ENCODE results near the gene BHLHE23. TPM values are rescaled to one million over a fixed set of nuclear protein-coding genes. Genes with fewer than 3 reads are reported as not detected.

BHLHE23 gene
- total RNA-seq, 1 donor from 2014 or later = not detected

DNA sequence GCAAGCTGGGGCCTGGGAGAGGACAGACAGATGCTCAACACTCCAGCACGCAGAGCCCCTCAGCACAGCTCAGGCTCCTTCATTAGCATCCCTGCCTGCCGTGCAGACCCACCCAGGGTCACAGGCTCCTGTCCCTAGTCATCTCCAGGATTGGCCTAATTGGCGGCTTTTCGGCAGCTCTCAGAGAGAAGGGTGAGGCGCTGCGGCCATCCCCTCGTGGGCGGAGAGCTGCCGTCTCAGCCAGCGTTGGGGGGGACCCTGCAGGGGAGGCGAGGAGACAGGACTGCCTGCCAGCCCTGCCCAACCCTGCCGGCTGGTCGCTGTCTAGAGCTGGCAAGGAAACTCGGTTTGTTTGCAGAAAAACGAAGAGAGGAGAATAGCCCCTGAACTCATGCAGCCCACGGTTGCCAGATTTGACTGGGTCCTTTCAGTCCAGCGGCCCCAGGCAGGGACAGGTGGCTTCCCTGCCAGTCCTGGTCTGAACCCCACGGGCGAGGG lies 26.8 kb downstream of the BHLHE23 start:
- intact Hi-C loops (cut with DNase I) = no loop called here
- no peak for DNase-seq (ENCODE audit: low spot score)

DNA sequence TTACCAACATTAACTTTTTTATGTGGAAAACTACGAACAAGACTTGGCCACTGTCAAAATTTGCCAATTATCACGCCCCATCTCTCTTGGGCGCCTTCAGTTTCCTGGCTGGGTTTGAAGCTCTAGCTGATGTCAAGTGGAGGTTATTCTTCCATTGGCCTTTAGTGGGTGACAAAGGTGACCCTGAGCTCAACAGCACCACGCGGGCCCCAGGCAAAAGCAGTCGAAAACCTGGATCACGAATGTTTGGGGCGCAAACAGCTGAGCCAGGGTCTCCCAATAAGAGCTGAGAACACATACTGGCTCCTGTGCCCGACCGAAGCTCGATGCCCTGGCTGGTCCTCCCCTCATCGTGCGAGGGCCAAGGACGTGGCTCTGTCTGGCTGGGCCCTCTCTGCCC lies 27.5 kb downstream of the BHLHE23 start:
- intact Hi-C loops (cut with DNase I) = no loop called here
- DNase-seq (ENCODE audit: low spot score) = no peak

DNA sequence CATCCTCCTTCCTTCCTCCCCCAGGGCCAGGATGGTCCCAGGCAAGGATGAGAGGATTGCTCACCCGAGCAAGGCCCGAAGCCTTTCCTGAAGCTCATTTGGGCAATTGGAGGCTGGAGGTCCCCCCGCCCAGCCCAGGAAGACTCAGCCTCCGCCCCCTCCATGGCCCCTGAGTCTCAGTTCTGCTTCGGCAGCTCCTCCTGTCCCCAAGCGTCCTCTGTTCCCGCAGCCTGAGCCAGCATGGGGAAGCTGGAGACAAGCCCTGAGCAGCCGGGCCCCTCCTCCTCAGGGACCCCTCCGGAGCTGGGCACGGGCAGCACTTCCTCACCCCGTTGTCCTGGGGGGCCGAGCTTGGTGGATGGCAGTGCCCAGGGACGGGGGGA lies 28.2 kb downstream of the BHLHE23 start:
- intact Hi-C loops (cut with DNase I) = no loop called here
- no peak for DNase-seq (ENCODE audit: low spot score)

DNA sequence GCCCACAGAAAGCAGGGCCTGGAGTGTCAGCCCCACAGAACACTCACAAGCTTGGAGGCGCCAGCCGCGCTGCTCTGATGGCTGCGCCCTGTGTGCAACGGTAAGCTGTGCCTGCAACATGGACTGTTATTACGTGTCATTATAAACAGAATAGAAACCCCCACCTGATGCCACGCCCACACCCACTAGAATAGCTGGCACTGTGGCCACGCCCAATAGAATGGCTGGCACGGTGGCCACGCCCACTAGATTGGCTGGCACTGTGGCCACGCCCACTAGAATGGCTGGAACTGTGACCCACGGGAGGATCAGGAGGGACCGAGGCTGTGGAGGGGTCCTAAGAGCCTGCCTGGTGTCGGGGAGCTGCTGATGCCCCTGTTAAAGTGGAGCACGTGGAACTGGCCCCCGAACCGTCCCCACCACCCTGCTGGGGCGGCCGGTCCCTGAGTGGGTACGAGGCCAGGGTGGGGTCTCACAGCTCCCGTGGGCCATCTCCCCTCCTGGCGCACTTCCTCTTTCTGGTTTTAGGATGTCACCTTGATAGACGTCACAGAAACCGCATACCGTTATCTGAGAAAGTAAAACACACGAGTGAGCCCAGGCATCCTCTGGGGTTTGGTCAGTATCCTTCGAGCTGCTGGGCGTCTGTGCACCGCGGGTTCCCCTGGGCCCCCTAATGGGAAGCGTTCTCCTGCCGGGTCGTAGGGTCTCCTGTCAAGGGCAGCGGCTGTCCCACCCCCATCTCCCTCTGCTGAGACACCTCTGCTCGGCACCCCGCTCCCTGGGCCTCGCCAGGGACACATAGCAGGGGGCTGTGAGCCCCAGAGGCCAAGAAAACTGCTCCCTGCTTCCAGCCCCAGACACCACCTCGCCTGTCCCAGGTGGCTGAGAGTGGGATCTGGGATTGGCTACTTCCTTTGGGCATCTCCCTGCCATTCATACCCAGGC lies 28.9 kb downstream of the BHLHE23 start:
- no peak for DNase-seq (ENCODE audit: low spot score)
- intact Hi-C loops (cut with DNase I) = no loop called here

DNA sequence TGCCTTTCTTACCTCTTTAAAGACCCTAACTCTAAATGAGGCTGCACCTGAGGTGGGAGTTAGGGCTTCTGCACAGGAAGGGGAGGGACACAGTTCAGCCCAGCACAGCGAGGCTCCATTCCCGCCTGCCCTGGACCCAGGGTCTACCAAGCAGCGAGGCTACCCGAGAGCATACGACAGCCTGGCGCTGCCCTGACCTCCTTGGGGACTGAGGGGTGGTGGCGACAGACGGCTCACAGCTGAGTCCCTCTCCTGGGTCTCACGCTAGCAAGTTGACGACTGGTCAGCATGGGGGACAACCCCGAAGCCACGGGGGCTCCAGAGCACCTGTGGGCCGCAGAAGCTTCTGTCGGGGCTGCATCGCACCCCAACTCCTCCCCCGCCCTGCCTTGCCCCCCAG lies 29.9 kb downstream of the BHLHE23 start:
- no peak for DNase-seq (ENCODE audit: low spot score)
- intact Hi-C loops (cut with DNase I) = no loop called here

DNA sequence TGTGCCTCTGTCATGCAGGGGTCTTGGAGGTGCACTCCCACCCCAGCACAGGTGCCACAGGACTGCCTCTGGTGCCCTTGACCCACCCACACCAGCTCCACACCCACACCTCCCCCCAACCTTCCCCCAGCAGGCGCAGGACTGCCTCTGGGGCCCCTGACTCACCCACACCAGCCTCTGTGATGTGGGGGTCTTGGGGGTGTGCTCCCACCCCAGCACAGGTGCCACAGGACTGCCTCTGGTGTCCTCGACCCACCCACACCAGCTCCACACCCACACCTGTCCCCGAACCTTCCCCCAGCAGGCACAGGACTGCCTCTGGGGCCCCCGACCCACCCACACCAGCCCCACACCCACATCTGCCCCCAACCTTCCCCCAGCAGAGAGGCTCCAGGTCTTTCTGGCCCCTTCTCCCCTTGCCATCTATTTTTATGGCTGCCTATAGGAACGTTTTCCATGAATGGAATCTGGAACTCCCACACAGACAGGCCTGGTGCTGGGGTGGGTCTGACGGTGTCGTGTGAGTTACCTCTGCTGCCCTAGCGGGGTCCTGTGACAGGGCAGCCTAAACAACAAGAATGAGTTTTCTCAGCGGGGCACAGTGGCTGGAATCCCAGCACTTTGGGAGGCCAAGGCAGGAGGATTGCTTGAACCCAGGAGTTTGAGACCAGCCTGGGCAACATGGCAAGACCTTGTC lies 30.8 kb downstream of the BHLHE23 start:
- no peak for DNase-seq (ENCODE audit: low spot score)
- intact Hi-C loops (cut with DNase I) = no loop called here

DNA sequence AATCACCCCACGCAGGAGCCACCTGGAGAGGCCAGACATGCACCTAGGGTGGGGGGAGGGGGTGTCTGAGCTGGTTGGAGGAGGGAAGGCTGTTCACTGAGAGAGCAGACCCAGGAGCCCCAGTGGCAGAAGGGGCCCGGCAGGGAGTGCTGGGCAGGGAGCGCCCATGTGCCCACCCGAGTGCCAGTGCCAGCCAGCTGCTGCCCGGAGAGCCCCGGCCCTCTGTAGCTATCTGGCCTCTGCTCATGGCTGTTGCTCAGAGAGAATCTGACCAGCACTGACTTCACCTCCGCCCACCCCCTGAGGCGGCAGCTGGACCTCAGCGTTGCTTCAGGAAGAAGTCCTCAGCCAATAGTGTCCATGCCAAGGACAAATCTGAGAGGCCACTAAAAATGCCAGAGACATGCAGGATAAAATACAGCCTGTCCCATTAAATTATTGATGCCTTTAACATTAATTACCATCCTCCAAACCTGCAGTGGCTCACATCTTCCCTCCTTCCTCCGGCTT lies 31.5 kb downstream of the BHLHE23 start:
- intact Hi-C loops (cut with DNase I) = no loop called here
- no peak for DNase-seq (ENCODE audit: low spot score)

DNA sequence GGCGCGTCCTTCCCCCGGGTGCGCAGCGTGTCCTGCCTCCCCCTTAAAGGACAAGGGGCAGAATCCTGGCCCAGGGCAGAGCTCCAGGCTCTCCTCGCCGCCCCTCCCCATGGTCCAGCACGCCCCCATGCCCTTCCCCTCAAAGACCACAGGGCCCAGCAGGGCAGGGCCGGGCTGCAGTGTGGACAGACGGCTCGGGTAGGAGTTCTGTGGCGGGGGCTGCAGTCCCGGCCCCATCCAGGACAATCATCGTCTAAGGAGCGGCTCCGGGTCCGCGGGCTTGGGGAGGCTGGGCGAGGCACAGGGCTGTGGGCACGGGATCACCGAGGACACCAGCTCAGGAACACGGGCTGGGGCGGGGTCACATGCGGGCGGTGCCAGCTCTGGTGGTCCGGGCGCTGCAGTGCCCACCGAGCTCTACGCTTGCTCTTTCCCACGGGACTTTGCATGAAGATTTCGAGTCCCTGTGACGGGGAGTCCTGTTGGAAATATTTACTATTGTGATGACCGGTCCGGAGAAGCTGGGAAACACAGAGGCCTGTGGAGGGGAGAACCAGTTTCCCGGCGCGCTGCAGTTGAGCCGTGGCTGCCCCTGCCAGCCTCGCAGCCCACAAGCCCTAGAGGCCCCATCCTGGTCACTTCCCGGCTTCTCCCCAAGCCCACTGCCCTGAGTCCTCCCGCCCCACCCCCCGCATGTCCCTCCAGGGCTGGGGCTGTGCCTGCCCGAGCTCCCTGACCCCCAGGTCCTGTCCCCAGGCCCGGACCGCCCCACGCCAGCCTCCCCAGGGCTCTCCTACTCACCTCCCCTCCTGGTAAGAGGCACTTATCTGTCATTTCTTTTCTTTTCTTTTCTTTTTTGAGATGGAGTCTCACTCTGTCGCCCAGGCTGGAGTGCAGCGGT lies 33.7 kb downstream of the BHLHE23 start:
- no peak for DNase-seq (ENCODE audit: low spot score)
- intact Hi-C loops (cut with DNase I) = loop anchor here (2.0 kb wide), 1 partner anchor 36 kb away; no protein-coding TSS in a partner anchor

DNA sequence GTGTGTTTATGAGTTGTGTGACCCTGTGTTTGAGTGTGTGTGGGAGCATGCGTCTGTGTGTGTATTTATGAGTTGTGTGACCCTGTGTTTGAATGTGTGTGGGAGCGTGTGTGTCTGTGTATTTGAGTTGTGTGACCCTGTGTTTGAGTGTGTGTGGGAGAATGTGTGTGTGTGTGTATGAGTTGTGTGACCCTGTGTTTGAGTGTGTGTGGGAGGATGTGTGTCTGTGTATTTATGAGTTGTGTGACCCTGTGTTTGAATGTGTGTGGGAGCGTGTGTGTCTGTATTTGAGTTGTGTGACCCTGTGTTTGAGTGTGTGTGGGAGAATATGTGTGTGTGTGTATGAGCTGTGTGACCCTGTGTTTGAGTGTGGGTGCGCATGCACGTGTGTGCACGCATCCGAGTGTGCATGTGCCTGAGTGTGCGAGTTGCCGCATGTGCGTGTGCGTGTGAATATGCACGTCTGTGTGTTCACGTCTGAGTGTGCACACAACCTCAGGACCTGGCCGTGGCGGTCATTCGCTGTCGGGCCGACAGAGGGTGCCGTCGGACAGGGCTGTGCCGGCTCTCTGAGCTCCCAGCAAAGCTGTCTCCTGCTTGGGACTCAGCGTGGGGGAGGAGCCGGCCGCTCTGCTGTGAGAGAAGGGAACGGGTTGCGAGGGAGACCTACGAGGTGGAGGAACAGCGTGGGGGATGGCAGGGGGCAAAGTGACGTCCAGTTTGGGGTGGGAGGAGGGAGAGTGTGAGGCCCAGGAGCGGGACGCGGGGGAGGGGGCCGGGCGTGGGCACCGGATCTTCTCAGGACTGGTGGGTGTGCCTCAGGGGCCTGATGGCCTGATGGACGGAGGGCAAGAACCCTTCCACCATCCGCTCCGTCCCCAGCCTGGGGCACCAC lies 34.6 kb downstream of the BHLHE23 start:
- intact Hi-C loops (cut with DNase I) = loop anchor here (2.0 kb wide), 1 partner anchor 37 kb away; no protein-coding TSS in a partner anchor
- DNase-seq (ENCODE audit: low spot score) = peak; percentile 88

DNA sequence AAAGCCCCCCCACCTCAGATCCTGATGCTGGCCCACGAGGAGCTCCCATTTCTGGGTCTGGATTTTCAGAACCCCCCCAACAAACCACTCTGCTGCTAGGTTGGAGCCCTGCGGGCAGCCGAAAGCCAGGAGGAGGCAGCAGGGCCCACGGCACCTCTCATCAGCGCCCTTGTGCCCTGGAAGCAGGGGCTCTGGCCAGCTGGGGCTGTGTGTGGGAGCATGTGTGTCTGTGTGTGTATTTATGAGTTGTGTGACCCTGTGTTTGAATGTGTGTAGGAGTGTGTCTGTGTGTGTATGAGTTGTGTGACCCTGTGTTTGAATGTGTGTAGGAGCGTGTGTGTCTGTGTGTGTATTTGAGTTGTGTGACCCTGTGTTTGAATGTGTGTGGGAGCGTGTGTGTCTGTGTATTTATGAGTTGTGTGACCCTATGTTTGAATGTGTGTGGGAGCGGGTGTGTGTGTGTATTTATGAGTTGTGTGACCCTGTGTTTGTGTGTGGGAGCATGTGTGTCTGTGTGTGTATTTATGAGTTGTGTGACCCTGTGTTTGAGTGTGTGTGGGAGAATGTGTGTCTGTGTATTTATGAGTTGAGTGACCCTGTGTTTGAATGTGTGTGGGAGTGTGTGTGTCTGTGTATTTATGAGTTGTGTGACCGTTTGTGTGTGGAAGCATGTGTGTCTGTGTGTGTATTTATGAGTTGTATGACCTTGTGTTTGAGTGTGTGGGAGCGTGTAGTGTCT lies 35.4 kb downstream of the BHLHE23 start:
- no peak for DNase-seq (ENCODE audit: low spot score)
- intact Hi-C loops (cut with DNase I) = no loop called here

DNA sequence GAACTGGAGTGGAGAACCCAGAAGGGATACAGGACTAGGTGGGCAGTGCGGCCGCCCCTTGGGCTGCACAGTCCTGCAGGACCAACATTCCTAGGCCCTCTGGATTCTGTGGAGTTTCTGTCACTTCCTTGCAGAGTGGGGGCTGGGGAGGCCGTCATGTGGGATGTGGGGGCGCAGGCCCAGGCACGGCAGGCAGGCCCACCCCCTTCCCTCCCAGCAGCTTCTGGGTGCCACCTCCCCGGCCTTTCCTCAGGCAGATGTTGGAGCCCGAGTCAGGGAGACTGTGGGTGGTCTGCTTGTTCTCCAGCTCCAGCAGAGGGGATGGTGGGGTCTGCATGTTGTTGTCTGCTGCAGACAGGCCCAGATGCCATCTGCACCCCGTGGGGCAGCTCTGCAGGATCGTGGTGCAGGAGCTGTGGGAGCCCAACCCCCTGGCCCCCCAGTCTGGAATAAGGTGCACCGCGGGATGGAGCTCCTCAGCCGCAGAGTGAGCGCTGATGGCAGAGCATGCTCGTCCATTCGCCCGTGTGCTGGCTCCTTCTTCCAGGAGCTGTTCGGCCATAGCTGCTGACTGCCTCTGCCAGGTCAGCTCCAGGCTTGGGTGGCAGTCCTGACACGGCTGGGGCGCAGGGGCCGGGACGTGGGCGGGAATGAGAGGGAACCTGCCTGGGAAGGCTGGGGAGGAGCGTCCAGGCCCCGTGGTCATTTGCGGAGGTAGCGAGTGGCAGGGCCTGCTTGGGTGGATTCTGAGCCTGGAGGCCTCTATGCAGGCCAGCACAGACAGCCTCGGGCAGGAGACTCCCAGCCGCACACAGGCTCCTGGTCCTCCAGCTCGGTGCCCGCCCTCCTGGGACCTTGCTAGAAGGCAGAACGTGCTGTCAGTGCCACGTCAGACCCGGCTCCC lies 36.2 kb downstream of the BHLHE23 start:
- intact Hi-C loops (cut with DNase I) = no loop called here
- DNase-seq (ENCODE audit: low spot score) = no peak

DNA sequence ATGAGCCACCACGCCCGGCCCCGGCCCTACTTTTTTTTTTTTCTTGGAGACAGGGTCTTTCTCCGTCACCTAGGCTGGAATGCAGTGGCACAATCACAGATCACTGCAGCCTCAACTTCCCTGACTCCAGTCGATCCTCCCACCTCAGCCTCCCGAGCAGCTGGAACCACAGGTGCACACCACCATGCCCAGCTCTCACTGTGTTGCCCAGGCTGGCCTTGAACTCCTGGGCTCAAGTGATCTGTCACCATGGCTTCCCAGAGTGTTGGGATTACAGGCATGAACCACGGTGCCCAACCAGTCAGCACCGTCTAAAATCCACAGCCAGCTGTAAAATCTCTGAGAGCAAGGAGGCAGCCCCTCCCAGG lies 36.8 kb downstream of the BHLHE23 start:
- intact Hi-C loops (cut with DNase I) = no loop called here
- no peak for DNase-seq (ENCODE audit: low spot score)

DNA sequence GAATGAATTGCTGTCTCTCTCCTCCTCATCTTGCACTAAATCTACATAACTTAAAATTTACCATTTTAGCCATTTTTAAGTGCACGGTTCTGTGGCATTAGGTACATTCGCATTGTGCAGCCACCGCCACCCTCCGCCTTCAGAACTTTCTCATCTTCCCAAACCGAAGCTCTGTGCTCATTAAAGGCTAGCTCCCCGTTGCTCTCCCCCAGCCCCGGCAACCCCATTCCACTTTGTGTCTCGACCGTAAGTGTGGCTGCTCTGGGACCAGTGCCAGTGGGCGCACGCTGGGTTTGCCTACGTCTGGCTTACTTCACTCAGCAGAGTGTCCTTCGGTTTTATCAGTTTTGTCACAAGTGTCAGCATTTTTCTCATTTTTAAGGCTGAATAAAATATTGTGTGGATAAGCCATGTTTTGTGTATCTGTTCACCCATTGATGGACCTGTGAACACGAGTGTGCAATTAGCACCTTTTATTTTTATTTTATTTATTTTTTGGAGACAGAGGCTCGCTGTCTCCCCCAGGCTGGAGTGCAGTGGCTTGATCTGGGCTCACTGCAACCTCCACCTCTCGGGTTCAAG lies 37.5 kb downstream of the BHLHE23 start:
- DNase-seq (ENCODE audit: low spot score) = no peak
- intact Hi-C loops (cut with DNase I) = no loop called here

DNA sequence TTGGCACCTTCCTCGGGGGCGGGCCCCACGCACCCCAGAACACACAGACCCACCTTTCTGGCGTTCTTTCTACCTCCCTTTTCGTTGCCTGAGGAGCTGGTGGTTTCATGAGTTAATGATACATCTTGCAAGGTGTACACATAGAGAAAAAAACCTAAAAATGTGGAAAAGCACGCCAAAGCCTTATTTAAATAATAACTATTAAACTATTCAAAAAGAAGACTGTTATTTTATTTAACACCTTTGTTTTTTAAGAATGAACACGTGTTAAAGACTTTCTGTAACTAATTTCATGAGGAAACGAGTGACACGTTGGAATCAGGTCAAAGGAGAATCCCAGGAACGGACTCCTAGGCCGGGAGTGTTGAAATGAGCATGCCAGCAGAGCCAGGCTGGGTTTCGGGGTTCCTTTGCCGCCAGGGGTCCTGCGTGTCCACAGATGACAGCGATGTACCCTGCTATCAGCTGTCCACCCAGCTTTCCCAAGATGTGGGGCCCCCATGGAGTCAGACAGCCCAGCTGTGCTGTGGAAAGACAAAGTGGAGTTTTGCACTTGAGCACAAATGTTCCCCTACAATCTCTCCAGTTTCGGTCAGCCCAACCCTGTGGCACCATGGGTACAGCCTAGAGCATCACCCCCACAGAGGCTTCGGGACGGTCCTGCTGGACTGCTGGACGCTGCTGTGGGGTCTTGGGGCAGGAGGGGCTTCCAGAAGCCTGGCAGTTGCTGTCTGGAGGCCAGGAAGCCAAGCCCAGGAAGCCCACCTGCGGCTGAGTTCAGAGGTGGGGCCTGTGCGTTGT lies 38.2 kb downstream of the BHLHE23 start:
- intact Hi-C loops (cut with DNase I) = no loop called here
- no peak for DNase-seq (ENCODE audit: low spot score)

DNA sequence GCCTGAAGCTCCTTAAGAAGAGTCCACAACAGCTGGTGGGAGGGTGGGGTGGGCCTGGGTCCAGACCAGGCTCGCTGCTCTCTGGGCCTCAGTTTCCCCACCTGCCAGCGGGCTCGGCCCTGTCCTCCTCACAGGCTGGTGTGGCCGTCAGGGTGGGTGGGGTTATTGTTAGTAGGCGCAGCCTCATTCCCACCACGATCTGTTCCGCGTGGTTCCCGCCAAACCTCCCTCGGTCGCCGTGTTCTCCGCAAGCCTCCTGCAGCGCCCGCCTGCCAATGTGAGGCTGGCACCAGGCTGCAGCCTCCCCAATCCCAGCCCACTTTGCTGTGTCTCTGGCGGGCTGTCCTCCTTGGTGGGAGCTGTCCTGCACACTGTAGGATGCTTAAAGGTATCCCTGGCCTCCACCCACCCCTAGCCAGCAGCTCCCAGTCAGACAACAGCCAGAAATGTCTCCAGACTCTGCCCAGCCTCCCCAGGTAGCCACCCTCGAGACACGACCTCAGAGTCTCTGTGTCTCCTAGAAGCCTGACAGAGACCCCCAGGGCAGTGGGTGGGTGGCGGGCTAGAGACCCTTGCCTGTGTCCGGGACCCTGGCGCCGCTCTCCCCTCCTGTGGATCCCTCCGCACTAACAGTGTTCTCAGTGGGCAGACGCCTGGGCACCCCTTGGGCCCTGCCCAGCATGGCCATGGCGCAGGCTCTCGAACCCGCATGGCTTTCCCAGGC lies 39.0 kb downstream of the BHLHE23 start:
- DNase-seq (ENCODE audit: low spot score) = no peak
- intact Hi-C loops (cut with DNase I) = no loop called here
